MV-4-11 (cell line): ENCODE results near the gene MYO18B.

ENCODE experiments used
- DNase-seq: peaks from one replicate; lab custom pipeline; 2025; lab: John Stamatoyannopoulos, UW

The MYO18B gene

GRCh38 chr22:25823276-25823675, 81.3 kb downstream of the MYO18B start:
- DNase-seq = no peak

- no peak for DNase-seq
Observed at GRCh38 chr22:25824828-25825423, 82.9 kb downstream of the MYO18B start.

GRCh38 chr22:25827415-25827814, 85.4 kb downstream of the MYO18B start:
- no peak for DNase-seq

- no peak for DNase-seq
Observed at GRCh38 chr22:25828422-25828821, 86.4 kb downstream of the MYO18B start.

DNA sequence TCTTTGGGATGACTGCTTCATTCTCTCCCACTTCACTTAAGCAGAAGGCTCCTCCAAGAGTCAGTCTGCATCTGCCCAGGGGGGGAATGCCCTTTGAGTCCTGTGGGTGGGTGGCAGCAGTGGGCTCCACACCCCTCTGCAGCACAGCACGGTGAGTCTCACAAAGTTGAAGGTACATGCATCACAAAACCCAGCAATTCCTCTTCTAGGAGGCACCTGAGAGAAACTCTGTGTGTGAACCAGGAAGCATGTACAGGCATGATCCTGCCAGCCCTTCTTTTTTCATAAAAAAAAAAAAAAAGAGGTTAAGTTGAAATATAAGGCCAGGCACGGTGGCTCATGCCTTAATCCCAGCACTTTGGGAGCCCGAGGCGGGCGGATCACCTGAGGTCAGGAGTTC, 87.2 kb downstream of the MYO18B start:
- DNase-seq = no peak

GRCh38 chr22:25829808-25830777, 88.1 kb downstream of the MYO18B start:
- no peak for DNase-seq

- no peak for DNase-seq
Observed at GRCh38 chr22:25833091-25833490, 91.1 kb downstream of the MYO18B start.

DNA sequence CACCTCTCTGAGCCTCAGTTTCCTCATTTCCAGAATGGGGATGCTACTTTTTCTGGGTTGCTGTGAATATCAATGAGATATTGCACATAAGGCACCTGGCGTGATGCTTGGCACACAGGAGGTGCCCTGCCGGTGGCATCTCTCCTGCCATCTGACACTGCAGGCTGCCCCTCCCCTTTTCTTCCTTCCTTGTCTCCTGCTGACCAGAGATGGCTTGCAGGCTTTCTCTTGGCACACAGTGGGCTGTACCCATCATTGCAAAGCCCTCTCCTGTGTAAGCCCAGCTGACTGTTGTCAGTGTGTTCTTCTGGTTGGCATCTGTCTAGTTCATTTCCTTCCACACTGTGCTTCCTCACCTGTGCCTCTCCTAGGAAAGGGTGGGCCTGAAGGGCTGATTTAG, 91.7 kb downstream of the MYO18B start:
- DNase-seq = no peak

DNA sequence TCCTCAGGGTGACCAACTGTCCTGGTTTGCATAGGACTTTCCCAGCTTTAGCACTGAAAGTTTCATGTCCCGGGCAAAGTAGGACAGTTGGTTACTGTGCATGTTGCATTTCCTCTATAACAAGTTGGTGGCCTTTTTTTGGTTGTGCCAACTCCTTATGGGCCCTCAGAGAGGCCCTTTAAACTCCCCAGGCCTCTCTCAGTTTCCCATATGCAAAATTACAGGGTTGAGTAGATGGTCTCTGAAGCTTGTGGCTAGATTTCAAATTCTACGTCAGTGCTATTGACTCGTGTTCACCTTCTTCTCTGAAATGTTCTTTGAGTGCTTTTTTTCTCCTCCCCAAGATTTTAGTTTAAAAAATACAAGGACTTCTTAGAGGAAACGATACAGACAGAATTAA, 92.5 kb downstream of the MYO18B start:
- DNase-seq = no peak

DNA sequence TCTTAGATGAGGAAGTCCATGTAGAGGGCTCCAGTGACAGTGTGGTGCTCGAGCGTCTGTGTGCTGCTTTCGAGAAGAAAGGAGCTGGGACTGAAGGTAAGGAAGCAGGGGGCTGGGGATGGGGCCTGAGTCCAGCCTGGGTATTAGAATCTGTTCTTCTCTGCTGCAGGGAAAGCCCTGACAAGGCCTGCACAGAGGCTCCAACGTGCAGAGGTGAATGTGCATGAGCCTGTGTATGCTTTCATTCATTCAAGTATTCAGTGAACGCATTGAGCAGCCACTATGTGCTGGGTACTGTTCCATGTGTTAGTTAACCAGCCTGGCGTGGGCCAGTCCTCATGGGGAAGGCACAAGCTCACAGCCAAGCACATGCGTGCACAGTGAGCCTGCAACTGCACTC, 93.4 kb downstream of the MYO18B start:
- DNase-seq = no peak

DNA sequence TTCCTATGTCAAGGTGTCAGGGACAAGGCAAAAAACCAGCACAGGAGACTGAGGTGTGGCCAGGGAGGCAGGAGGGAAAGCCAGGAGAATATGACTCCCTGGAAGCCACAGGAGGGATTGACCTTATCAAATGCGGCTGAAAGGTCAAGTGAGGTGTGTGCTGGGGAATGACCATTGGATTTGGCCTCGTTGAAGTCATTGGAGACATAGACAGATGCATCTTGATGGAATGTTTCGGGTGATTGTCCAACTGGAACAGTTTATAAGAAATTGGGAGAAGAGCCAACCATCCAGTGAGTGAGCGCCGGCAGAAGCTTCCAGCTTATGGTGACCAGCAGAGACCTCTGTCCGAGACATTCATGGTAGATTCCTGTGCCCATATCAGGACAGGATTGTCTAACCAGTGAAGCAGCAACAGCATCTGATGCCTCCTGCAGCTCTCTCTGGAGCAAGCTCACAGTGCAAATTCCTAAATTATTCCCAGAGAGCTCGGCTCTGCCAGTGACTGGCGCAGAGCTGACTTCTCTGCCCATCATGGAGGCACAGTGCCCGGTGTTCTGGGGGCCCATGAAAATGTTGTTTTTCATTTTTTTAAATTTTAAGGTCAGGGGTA, 95.4 kb downstream of the MYO18B start:
- DNase-seq = no peak

DNA sequence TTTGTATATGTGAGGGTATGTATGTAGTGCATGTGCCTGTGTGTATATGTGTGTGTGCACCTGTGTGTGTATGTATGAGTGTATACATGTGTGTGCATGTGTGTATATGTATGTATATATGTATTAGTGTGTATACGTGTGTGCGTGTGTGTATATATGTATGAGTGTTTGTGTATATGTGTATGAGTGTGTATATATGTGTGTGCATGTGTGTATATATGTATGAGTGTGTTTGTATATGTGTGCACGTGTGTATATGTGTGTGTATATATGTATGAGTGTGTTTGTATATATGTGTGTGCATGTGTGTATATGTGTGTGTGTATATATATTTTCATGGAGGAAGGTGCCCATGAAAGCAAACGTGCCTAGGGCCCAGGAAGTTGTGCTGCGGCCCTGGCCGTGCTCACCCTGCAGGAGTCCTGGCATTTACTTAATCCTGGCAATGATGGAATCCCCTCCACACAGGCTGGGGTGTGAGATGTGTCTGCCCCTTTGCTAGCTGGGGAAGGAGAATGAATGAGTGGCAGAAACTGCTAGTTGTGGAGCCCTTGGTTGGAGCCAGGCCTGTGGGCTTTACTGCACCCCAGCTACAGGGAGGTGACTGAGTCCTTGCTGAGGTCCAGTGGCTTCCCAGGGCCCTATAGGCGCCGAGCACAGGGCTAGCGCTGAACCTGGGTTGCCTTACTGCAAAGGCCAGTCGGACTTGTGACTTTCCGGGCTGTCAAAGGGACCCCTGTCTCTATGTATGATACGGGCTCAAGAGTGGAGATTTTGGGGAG, 97.2 kb downstream of the MYO18B start:
- no peak for DNase-seq

- no peak for DNase-seq
Observed at GRCh38 chr22:25839755-25840154, 97.8 kb downstream of the MYO18B start.

DNA sequence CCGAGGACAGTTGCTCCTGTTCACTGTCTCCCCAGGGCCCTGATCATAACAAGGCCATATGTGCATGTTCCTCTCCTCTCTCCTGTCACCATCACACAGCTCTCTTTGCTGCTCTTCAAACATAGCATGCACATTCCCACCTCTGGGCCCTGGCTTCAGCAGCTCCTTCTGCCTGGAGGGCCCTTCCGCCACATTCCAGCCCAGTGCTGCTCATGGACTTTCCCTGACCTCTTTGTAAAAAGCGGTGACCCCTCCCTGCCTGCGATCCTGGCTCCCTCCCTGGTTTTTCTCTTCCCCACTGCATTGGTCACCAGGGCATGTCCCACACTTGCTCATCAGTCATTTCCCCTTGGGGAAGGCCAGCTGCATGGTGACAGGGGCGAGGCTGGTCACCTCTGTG, 98.2 kb downstream of the MYO18B start:
- no peak for DNase-seq

DNA sequence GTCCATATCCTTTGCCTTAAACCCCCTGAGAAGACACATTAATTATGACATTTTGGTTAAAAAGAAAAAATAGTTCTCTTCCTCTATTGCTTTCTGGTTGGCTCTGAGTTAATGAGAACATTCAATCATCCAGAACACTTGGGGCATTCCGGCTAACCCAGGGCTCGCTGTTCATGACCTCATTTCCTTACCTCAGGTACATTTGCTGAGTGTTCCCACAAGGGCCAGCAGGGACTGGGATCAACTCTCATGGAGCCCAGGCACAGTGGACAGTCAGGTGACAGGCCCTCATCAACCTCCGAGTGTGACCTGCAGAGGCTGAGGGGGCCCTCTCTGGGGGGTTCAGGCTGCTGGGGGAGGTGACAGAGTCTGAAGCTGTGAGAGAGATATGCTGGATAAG, 98.9 kb downstream of the MYO18B start:
- no peak for DNase-seq

GRCh38 chr22:25841775-25842174, 99.8 kb downstream of the MYO18B start:
- DNase-seq = no peak

DNA sequence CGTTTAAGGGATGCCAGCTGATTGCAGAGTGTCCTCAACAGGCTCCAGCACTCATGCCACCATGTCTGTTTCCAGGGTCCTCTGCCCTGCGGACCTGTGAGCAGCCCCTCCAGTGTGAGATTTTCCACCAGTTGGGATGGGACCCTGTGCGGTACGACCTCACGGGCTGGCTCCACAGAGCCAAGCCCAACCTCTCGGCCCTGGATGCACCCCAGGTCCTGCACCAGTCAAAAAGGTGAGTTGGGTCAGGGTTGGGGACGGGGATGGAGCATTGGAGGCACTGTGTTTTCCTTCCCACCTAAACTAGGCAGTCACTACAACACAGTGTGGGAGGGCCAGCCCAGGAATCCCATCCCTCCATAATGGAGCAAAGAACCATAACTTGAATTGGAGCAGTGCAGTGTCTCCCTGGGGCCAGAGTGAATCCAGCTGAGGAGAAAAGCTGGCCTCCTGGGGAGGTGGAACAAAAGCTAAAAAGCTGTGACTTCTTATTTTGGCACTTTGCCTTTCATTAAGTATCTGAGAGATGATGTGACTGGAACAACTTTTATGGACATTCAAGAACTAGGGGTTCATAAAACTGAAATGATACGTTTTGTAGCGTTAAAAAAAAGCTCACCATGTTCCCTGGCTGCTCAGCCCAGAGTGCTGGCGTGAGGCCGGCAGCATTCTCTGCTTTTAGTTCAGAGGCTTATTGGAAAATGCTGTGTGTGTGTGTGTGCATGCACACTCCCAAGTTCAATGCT, 101.8 kb downstream of the MYO18B start:
- no peak for DNase-seq

DNA sequence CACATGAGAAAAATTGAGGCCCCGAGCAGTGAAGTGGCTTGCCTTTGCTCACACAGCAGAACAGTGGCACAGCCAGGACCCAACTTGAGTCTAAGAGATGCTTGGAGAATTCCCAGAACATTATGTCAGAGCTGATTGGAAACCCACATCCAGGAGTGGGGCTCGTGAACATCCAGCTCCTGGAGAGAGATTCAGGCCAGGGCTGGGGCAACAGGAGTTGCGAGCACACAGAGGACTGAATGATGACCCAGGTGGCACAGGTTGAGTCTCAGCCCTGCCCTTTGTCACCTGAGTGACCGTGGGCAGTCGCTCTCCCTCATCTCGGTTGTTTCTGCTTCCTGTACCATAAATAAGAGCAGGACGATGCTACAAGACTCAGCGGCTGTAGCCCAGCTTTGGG, 102.6 kb downstream of the MYO18B start:
- DNase-seq = no peak

GRCh38 chr22:25845985-25846745, 104.2 kb downstream of the MYO18B start:
- no peak for DNase-seq

DNA sequence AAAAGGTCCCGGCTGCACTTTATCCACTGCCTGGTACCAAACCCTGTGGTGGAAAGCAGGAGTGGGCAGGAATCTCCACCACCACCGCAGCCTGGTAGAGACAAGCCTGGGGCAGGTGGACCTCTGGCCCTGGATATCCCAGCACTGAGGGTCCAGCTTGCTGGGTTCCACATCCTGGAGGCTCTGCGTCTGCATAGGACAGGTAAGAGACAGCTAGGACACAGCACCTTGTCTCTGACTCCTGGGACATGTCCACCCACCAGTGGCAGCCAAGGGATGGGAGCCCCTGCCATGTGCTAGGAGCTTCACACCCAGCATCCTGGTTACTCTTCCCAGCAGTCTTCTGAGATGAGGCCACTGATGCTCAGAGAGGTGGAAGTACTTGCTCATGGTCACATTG, 105.5 kb downstream of the MYO18B start:
- DNase-seq = no peak

DNA sequence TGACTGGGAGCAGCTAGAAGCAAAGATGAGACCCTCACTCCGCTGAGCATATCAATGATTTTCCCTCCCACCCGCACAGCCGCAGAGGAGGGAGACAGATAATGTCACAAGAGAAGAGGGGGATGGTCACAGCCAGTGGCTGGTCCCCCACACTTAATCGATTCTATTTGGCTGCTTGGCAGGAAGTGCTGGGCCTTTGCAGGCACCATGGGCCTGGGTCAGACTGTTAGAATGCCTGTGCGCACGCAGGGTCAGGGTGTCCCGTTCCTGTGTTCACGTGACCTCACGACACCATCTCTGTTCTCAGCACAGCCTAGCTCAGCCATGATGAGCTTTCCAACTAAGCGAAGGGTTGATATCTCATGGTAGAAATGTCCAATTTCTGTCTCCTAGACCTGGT, 107.0 kb downstream of the MYO18B start:
- DNase-seq = no peak
